Right lobe of liver (tissue), 4 donors: ENCODE data around the gene CRISPLD2.

Source experiments
- POLR2A ChIP-seq: fragments of 450-650 bp; IDR thresholded peaks from one replicate; pipeline ENCODE4 v1.6.1; 2017; ENCODE audit warnings: antibody characterized with exemption, mild to moderate bottlenecking
- TF ChIP-seq, protein P1 (sequence below), 4 donors: fragments of 200-600 bp in 3 of 4; fragments of 450-650 bp in 1 of 4; IDR thresholded peaks; one replicate each; pipeline versions ENCODE4 v1.5.1 to v1.8.0; 2016 to 2022; ENCODE audit warnings: antibody characterized with exemption in 4 of 4, mild to moderate bottlenecking in 2 of 4
- donor health status: DM: no; HTN: no; CAD: no.
- donor health status: DM: no; HTN: no; CAD: no.
- donor health status: DM: no; HTN: yes; CAD: no.

- TF ChIP-seq, protein P1, sequence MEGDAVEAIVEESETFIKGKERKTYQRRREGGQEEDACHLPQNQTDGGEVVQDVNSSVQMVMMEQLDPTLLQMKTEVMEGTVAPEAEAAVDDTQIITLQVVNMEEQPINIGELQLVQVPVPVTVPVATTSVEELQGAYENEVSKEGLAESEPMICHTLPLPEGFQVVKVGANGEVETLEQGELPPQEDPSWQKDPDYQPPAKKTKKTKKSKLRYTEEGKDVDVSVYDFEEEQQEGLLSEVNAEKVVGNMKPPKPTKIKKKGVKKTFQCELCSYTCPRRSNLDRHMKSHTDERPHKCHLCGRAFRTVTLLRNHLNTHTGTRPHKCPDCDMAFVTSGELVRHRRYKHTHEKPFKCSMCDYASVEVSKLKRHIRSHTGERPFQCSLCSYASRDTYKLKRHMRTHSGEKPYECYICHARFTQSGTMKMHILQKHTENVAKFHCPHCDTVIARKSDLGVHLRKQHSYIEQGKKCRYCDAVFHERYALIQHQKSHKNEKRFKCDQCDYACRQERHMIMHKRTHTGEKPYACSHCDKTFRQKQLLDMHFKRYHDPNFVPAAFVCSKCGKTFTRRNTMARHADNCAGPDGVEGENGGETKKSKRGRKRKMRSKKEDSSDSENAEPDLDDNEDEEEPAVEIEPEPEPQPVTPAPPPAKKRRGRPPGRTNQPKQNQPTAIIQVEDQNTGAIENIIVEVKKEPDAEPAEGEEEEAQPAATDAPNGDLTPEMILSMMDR (IDR thresholded peaks at IDR 0.05) = no peak
- TF ChIP-seq POLR2A = no peak
Observed at GRCh38 chr16:84947022-84947421, 127.2 kb downstream of the CRISPLD2 start.
